GM12873 (cell line): Measurements from ENCODE around the gene RALGAPA2.

Source experiments
- TF ChIP-seq, protein P1 (sequence below): IDR thresholded peaks from 2 replicates; pipeline ENCODE4 v1.5.1; 2012; ENCODE audit warnings: low read depth, mild to moderate bottlenecking, moderate library complexity, low read length, control low read depth; ENCODE audit not compliant: insufficient read depth; ENCODE audit errors: missing control alignments

The RALGAPA2 gene

DNA sequence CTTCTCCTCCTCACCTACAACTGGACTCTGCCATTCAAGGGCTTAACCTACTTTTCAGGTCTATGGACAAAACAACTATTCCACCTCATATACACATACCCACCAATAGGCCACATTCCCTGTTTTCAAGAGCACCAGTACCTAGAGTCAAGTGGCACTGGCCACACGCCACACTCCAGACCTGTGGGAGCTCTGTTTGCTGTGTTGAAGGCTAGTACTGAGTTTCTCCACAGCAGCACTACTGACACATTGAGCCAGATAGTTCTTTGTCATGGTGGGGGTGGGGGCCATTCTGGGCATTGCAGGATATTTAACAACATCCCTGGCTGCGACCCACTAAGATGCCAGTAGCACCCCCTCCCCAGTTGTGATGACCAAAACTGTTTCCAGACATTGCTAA, 84.1 kb downstream of the RALGAPA2 start:
- TF ChIP-seq, protein P1, sequence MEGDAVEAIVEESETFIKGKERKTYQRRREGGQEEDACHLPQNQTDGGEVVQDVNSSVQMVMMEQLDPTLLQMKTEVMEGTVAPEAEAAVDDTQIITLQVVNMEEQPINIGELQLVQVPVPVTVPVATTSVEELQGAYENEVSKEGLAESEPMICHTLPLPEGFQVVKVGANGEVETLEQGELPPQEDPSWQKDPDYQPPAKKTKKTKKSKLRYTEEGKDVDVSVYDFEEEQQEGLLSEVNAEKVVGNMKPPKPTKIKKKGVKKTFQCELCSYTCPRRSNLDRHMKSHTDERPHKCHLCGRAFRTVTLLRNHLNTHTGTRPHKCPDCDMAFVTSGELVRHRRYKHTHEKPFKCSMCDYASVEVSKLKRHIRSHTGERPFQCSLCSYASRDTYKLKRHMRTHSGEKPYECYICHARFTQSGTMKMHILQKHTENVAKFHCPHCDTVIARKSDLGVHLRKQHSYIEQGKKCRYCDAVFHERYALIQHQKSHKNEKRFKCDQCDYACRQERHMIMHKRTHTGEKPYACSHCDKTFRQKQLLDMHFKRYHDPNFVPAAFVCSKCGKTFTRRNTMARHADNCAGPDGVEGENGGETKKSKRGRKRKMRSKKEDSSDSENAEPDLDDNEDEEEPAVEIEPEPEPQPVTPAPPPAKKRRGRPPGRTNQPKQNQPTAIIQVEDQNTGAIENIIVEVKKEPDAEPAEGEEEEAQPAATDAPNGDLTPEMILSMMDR: no peak

- TF ChIP-seq, protein P1: no peak
Observed at GRCh38 chr20:20627471-20627870, 85.0 kb downstream of the RALGAPA2 start.

DNA sequence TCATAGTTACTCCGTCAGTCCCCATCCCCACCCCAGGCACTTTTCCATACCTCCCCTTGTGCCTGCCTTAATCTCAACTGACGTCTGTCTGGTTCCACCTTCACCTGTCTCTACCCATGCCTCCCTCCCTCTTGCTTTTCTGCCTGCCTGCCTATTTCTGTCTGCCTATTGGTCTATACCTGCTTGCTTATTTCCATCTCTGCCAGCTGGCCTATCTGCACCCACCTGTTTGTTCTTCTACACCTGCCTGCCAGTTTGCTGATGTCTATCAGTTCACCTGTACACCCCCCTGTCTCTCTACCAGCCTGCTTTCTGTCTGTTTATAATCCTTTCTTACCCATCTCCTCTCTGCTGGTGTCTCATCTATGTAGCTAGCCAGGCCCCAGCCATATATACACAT, 87.5 kb downstream of the RALGAPA2 start:
- TF ChIP-seq, protein P1: no peak

GRCh38 chr20:20621195-20621594, 91.2 kb downstream of the RALGAPA2 start:
- TF ChIP-seq, protein P1: no peak

GRCh38 chr20:20614391-20614790, 98.1 kb downstream of the RALGAPA2 start:
- TF ChIP-seq, protein P1: no peak

DNA sequence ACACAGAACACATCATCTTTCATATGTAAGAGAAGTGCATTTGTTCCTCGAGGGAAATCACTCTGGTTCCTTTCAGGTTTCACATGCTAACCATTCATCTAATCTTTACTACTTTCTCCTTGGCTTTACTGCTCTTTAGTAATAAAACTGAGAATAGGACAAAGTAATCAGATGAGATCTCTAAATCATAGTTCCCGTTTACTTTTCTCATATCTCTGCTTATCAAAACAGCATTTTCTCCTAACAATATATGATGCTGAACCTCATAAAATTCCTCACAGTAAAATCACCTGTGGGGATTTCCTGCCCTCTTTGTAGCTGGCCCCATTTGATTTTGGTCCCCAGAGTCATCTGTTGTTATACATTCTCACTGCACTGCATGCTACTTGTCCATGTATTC, 100.2 kb downstream of the RALGAPA2 start:
- TF ChIP-seq, protein P1: no peak

DNA sequence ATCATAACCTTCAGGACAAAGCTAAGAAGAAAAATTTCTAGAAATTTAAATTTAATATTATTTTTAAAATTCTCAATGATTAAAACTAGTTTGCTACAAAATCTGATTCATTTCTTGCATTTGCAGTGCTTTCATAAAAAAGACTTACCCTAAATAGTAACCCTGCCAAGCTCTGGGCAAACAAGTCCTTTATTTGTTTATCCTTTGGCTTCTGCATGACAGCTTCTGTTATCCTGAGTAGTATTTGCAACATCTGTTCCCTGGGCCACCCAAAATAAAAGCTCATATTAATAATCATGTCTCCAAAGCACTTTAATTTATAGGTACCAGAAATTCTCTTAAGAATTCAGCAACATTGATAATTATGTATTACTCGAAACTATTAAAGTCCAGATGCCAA, 101.3 kb downstream of the RALGAPA2 start:
- TF ChIP-seq, protein P1: no peak
